GM18499 (cell line): Measurements from ENCODE around the gene ITPR3.

Source experiments
- ATAC-seq: cut with Tn5 transposase; IDR thresholded peaks from one replicate; pipeline ENCODE4 v1.9.1; 2021; ENCODE audit warnings: moderate number of reproducible peaks; ENCODE audit not compliant: insufficient read depth, unreplicated experiment

ITPR3 gene

DNA sequence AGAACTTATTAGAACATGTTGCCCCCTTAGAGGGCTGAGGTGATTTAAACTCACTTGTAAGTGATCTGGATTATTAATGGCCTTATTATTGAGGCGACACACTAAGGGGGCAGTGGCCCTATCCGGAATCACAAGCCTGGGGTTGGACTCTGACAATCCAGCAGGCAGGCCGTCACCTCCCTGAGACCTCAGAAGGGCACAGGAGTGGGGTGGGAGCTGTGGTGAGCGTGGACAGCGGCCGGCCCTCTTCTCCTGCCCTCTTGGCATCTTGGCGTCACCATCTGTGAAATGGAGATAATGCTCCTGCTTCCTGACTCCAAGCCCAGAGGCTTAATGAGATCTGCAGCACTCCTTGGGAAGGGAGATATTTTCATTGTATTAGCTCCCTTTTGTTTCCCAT, 106.0 kb downstream of the ITPR3 start:
- ATAC-seq = no peak

GRCh38 chr6:33727932-33728331, 106.8 kb downstream of the ITPR3 start:
- no peak for ATAC-seq

- ATAC-seq = no peak
Measured at GRCh38 chr6:33728438-33728837, 107.3 kb downstream of the ITPR3 start.

- no peak for ATAC-seq
Measured at GRCh38 chr6:33729059-33729458, 107.9 kb downstream of the ITPR3 start.

DNA sequence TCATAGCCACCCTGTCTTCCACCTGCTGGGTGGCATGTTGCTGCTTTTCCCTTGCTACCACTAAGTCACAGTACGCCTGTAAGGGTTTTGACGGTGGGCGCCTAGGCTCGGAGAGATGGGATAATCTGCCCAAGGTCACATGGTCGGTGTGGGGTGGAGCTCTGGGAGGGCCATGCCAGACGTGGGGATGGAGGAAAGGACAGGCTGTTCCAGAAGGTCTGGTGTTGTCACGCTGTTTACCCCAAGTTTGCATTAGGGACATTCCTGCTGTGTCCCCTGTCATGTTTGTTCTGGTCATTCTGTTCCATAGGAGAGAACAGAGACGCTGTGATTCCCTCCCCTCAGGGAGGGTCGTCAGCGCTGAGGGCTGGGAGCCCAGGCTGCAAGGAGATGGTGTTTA, 109.5 kb downstream of the ITPR3 start:
- ATAC-seq = no peak

DNA sequence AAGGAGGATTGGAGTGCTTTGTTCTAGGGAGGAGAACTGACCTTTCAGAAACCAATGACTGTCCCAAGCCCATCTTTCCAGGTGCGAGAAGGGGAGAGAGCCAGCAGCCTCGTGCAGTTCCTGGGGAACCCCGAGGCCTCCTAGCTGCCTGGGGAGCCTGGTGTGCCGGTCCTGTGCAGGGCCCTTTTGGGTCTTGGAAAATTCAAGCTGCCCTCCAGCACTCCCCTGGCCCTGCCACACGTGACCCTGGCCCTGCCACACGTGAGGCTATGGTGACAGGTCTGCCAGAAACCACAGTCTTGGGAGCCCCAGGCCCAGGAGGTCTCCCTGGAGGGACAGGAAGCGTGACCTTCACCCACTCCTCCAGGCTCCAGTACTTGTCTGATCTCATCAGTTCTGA, 109.9 kb downstream of the ITPR3 start:
- no peak for ATAC-seq

DNA sequence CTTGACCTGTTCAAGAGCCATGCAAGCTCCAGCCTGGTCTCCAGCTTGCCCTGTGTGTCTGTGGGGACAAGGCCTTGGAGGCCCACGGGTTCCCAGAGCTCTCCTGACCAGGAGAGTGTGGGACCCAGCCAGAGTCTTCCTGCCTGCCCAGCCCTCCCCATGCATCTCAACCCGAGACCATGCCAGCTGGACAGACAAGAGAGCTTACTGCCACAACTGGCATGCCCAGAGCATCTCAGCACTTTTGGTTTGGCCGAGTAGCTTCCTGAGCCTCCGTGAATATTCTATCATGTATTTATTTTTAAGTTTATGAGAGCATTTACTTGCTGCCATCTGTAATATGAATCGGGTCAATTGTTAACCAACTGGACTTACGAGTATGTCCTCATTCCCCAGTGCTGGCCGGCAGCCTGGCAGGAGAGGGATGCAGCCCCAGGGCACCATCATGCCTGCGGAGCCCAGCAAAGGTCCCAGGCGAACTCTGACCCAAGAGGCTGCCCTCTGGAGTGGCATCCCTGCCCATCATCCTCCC, 110.7 kb downstream of the ITPR3 start:
- no peak for ATAC-seq

- no peak for ATAC-seq
Measured at GRCh38 chr6:33732385-33732784, 111.3 kb downstream of the ITPR3 start.

DNA sequence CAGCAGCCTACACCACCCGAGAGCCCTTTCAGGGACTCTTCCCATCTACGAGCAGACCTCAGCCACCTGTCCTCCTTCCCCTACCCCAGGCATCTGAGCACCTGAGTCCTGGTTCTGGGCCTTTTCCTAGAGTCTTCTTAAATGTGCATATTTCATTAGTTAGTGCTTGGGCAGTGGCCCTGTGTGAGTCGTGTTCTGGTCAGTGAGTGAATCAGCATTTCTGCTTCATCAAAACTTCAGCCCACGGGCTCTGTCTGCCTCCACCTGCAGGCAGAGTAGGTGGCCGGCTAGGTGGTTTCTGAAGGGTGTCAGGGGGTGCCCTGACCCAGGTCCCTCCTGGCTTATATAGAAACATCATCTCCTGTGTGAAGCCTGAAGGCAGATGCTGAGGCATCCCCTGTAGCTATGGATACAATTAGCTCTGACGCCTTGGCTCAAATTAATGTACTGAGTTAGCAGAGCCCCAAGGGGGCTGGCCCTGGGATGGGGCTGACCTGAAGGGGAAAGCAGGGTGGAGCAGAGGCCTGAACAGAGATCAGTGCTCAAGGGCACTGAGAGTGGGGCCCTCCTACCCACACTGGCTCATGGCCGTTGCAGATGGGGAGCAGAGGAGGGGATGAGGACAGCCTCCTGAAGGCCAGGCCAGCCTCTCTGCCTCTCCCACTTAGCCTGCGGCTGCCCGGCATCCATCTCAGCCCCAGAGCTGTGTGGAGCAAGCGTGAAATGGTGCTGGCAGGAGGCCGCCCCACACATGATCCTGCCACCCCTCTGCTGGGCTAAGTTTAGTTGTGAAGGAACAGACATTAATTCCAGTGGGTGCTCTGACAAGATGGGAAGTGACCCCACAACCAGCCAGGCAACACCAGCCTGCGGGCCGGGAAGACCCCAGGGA, 111.9 kb downstream of the ITPR3 start:
- ATAC-seq = no peak

DNA sequence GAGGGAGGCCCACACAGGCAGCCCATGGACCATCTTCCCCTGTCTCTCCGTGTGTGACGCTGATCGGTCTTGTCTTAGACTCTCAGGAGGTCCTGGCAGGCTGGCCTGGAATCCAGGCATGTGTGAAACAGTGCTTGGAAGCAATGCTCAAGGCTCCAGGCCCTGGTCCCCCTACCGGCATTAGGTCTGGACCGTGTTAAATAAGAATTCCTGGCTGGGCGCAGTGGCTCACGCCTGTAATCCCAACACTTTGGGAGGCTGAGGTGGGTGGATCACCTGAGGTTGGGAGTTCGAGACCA, 112.5 kb downstream of the ITPR3 start:
- ATAC-seq = no peak

GRCh38 chr6:33735216-33735615, 114.1 kb downstream of the ITPR3 start:
- no peak for ATAC-seq

DNA sequence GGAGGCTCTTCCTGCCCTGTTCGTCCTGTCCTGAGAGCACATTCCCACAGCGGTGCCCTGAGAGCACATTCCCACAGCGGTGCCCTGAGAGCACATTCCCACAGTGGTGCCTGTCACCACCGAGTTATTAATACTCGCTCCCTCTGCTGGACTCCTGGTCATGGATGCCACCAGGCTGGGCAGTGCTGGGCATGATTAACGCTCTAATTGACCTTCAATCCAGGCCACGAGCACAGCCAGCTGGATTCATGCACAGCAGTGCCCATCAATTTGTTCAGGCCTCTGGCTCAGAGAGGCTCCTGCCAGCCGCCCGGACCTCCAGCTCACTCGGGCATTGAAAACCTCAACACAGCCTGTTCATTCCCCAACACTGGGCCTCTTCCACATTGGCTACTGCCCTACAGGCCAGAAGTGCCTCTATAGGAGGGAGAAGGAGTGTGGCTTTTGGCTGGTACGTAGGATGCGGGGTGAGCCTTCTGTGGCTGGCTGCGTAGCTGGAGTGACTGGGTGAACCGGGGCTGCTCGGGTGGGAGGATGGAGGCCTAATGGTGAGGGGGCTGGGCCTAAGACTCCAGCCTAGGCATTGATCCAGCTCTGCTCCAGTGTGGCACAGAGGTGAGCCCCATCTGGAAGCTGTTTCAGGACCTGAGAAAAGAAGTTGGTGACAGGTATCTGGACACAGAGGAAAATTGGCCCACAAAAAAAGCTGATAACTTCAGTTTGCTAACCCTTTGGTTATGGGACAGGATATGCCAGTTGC, 116.3 kb downstream of the ITPR3 start:
- no peak for ATAC-seq

- ATAC-seq = no peak
Measured at GRCh38 chr6:33738153-33738552, 117.0 kb downstream of the ITPR3 start.

DNA sequence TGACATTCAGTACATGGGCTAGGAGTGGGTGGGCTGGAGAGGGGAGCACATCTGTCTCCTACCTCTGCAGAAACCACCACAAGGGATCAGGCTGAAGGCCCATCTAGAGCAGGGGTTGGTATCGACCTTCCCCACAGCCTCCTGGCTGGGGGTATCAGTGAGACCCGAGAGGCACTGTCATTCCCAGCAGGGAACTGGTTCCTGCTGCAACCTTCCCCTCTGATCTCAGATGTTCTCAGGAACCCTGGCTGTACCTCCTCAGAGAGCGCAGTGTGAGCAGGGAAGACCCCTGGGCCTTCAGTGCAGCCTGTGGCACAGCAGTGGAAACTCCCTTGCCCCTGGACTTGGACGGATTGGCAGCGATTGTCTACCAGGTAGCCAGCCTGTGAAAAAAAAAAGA, 117.8 kb downstream of the ITPR3 start:
- no peak for ATAC-seq

DNA sequence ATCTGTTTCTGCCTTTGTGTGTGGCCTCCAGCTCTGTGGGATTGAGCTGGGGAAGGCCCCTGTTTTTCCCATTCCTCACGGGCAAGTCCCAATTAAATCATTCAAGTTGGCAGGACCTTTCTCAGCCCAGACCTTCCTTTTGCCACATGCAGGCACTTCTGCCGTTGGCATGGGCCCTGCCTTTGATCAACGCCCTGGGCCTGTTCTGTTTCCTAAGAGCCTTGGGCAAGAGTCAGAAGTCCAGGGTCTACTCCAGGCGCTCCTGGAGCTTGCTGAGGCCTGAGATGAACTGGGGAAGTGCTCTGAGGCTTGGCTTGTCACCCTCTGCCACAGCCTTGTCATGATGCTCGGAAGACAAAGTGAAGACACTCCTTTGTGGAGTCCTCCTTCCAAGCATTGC, 118.4 kb downstream of the ITPR3 start:
- no peak for ATAC-seq

DNA sequence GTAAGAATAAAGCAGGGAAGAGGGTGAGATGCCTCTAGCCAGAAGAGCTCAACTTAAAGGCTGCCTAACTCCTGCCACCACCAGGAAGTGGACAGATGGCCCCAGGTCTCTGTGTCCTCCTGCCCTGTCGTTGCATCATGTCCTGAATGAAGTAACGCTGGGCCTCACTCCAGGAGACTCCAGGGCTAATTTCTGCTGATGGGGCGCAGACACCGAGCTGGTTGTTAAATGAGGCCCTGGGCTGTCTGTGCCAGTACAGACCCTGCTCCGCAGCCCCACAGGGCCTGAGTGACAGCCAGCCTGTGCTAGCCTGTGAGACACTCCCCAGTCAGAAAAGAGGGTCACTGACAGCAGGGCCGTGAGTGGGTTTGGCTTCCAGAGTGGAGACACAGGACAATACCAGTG, 119.1 kb downstream of the ITPR3 start:
- no peak for ATAC-seq

DNA sequence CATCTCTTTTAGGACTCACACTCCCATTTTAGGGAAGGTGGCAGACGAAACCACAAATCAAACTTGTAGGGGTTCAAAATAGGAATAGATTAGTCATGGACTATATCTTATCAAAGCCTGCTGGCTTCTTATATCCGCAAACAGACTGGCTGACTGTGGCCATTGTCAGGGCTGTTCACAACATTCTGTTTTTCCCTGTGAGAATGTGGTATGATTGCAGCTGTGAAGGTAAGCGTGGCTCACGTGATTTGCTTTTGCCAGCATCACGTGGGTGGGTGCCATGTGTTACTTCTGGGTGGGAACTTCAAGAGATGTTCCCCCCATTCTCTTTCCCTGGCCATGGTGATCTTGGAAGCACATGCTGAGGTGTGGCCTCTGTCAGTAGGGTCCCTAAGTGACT, 119.7 kb downstream of the ITPR3 start:
- ATAC-seq = no peak

DNA sequence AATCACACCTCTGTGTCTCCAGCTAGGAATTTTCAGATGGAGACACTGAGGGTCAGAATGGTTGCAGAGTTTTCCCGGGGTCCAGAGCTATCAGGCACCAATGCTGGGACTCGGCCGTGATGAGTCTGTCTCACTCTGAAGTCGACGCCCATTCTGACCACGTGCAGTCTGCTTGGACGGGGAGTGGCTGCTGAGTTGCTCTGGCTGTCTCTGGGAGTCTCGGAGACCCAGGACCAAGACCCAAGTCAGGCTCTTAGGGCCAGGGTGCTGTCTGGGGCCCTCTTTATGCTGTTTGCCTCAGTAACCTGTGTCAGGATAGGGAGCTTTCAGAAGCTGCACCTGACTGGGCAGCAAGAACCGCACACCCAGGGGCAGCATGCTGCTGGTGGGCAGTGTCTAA, 121.0 kb downstream of the ITPR3 start:
- no peak for ATAC-seq

- no peak for ATAC-seq
Measured at GRCh38 chr6:33742837-33743236, 121.7 kb downstream of the ITPR3 start.

GRCh38 chr6:33744001-33744848, 123.1 kb downstream of the ITPR3 start:
- ATAC-seq = no peak
